ENCODE data around the gene DIS3L2.
"Not testable (repeated sequence)": the region's sequence is repeated elsewhere in the genome, so short reads cannot be mapped to it uniquely, and the experiment has no call there.

The DIS3L2 gene

DNA sequence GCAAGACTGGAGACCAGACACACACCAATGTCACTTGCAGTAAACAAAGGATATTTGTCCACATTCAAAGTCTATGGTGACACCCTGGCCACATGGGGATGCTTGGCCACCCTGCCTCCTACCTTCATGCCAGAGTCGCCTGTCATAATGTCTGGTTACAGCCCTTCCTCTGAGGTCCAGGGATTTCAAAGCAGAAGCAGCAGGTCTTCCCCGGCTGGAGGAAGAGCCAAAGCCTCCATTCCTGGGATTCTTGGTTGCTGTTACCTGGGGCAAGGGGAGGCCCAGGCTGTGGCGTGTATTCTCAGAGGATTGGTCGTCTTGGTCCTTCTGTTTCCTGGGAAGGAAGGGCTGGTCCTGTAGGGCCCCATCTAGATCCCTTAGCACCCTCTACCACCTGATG is 414.7 kb downstream of the DIS3L2 start:
- TF ChIP-seq, protein P1, sequence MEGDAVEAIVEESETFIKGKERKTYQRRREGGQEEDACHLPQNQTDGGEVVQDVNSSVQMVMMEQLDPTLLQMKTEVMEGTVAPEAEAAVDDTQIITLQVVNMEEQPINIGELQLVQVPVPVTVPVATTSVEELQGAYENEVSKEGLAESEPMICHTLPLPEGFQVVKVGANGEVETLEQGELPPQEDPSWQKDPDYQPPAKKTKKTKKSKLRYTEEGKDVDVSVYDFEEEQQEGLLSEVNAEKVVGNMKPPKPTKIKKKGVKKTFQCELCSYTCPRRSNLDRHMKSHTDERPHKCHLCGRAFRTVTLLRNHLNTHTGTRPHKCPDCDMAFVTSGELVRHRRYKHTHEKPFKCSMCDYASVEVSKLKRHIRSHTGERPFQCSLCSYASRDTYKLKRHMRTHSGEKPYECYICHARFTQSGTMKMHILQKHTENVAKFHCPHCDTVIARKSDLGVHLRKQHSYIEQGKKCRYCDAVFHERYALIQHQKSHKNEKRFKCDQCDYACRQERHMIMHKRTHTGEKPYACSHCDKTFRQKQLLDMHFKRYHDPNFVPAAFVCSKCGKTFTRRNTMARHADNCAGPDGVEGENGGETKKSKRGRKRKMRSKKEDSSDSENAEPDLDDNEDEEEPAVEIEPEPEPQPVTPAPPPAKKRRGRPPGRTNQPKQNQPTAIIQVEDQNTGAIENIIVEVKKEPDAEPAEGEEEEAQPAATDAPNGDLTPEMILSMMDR (conservative IDR thresholded peaks at IDR 0.05; ENCODE audit: low read depth, low read length), result no peak
- H3K4me3 ChIP-seq (ENCODE audit: low read depth, low read length), result no peak overlapping the region
- no peak for DNase-seq (ENCODE audit: low read depth)

DNA sequence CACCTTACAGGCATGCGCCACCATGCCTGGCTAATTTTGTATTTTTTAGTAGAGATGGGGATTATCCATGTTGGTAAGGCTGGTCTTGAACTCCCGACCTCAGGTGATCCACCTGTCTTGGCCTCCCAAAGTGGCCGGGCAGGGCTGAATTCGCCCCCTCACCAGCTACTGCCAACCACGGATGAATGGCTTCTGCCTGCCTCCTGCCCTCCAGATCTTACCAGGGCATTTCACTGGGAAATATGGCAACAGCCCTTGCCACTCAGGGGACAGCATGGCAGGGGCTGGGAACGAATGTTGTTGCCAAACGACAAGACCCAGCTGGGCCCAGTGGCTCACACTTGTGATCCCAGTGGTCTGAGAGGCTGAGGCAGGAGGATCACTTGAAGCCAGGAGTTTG is 415.2 kb downstream of the DIS3L2 start:
- no peak overlapping the region for H3K4me3 ChIP-seq (ENCODE audit: low read depth, low read length)
- no peak for DNase-seq (ENCODE audit: low read depth)
- TF ChIP-seq, protein P1 (conservative IDR thresholded peaks at IDR 0.05; ENCODE audit: low read depth, low read length), result no peak

DNA sequence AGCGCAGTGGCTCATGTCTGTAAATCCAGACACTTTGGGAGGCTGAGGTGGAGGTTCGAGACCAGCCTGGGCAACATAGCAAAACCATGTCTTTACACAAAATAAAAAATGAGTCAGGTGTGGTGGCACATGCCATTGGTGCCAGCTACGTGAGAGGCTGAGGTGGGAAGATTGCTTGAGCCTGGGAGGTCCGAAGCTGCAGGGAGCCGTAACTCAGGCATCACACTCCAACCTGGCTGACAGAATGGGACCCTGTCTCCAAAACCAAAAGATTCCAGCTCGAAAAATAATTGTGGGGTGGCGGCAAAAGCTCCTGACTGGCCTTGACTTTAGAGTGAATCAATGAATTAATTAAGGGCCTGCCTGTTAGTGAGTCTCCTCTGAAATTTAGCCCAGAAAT is 415.8 kb downstream of the DIS3L2 start:
- no peak for DNase-seq (ENCODE audit: low read depth)
- TF ChIP-seq, protein P1 (conservative IDR thresholded peaks at IDR 0.05; ENCODE audit: low read depth, low read length), result no peak
- H3K4me3 ChIP-seq (ENCODE audit: low read depth, low read length), result no peak overlapping the region

DNA sequence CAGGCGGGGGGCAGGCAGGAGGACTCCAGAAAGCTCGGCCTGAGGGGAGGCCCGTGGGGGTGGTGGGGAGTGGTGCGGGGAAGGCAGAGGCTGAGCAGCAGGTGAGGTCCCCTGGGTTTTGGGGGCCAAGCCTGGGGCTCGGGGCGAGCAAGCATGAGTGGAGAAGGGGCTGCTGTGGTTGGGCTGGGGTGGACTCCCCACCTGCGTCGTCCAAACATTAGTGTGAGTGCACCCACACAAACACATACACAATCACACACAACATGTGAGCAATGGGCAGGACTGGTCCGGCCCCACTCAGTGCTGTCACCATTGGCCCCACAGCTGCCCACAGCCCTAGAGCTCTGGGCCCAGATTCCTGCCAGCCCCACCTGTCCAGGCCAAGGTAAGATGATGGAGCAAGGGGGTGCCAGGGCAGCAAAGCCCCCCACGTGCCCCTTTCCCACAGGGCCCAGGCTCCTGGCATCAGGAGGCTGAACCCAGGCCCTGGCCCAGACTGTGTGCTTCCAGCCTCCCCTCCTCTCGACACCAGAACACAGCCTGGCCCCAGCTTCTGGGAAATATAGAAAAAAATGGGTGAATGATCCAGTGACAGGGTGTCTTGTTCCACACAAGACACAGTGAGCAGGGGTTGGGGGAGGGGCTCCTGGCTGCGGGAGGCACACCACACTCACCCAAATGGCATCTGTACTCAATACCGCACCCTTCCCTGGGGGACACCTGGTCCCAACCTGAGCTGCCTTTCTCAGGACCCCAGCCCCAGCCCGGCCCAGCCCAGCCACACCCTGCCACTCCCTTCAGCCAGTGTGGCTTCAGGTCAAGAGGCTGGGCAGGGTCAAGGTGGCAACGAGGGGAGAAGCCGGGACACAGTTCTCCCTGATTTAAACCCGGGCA is 416.6 kb downstream of the DIS3L2 start:
- no peak for DNase-seq (ENCODE audit: low read depth)
- TF ChIP-seq, protein P1 (conservative IDR thresholded peaks at IDR 0.05; ENCODE audit: low read depth, low read length), result no peak
- H3K4me3 ChIP-seq (ENCODE audit: low read depth, low read length), result no peak overlapping the region

DNA sequence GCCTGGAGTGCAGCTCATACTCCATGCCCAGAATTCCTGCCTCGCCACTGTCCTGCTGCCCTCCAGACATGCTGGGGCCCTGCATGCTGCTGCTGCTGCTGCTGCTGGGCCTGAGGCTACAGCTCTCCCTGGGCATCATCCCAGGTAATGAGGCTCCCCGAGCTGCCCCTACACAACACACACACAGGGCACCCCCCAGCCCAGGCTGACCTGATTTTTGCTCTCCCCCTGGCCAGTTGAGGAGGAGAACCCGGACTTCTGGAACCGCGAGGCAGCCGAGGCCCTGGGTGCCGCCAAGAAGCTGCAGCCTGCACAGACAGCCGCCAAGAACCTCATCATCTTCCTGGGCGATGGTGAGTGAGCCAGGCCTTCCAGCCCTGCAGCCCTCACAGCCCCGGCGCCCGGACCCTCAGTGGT is 417.2 kb downstream of the DIS3L2 start, which contains the start of gene ALPP:
ALPP (plus strand) TSS at position 17 of the 417 bp plus-strand sequence; CDS start at position 69, 52 bp downstream.
- not testable (repeated sequence) for DNase-seq (ENCODE audit: low read depth); H3K4me3 ChIP-seq (ENCODE audit: low read depth, low read length)

DNA sequence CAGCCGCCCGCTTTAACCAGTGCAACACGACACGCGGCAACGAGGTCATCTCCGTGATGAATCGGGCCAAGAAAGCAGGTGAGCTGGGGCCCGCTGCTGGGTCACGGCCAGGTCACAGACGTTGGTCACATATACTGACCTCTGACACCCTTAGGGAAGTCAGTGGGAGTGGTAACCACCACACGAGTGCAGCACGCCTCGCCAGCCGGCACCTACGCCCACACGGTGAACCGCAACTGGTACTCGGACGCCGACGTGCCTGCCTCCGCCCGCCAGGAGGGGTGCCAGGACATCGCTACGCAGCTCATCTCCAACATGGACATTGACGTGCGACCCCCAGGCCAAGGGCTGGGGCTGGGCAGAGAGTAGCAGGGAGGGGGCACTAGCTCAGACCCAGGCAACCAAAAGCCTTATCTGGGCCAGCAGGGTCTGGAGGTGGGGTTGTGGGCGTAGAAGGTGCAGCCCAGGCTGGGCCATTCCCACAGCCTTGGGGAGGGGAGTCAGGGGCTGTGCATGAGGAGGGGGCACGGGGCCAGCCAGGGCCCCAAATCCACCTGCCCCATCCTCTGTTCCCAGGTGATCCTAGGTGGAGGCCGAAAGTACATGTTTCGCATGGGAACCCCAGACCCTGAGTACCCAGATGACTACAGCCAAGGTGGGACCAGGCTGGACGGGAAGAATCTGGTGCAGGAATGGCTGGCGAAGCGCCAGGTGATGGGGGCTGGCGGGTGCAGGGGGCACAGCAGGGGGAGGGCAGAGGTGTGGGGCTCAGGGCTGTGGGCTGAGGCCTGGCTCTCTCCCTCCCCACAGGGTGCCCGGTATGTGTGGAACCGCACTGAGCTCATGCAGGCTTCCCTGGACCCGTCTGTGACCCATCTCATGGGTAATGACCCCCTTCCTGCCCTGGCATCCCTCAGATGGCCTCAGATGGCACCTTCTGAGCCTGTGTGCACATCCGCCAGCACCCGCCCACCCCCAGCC is 418.4 kb downstream of the DIS3L2 start:
- DNase-seq (ENCODE audit: low read depth); H3K4me3 ChIP-seq (ENCODE audit: low read depth, low read length): not testable (repeated sequence)

DNA sequence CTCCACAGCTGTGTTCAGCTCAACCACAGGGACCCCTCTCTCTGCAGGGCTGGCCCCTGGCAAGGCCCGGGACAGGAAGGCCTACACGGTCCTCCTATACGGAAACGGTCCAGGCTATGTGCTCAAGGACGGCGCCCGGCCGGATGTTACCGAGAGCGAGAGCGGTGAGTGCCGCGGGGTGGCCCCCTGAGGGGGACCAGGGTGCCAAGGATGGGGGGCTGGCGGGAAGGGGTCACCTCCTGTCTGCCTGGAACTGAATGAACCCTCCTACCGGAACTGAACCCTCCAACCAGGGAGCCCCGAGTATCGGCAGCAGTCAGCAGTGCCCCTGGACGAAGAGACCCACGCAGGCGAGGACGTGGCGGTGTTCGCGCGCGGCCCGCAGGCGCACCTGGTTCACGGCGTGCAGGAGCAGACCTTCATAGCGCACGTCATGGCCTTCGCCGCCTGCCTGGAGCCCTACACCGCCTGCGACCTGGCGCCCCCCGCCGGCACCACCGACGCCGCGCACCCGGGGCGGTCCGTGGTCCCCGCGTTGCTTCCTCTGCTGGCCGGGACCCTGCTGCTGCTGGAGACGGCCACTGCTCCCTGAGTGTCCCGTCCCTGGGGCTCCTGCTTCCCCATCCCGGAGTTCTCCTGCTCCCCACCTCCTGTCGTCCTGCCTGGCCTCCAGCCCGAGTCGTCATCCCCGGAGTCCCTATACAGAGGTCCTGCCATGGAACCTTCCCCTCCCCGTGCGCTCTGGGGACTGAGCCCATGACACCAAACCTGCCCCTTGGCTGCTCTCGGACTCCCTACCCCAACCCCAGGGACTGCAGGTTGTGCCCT is 419.9 kb downstream of the DIS3L2 start:
- H3K4me3 ChIP-seq (ENCODE audit: low read depth, low read length); DNase-seq (ENCODE audit: low read depth): not testable (repeated sequence)

All from choroid plexus epithelial cell (primary cell).